HepG2 (cell line): ENCODE measurements around the gene VCAN. TPM values are rescaled to one million over a fixed set of nuclear protein-coding genes. Genes with fewer than 3 reads are reported as not detected.

Experiments used
- ATAC-seq: fragments of 200-7000 bp; cut with Tn5 transposase; 3 replicates; pipeline ENCODE4 v1.9.1; 2020; ENCODE audit warnings: mild to moderate bottlenecking, moderate library complexity
- BruUV-seq: library from RNA; stranded (reverse); fragments of 400-500 nt; replicated peaks from 2 replicates; lab custom pipeline; 2021; lab: Mats Ljungman, UMichigan
- CTCF ChIA-PET: fragments of 300-600 bp; formaldehyde crosslinking; extraction: SDS; loops from one replicate; lab custom pipeline; 2021; ENCODE audit warnings: low total read pairs, inconsistent platforms, low intra/inter-chr PET ratio; lab: Yijun Ruan, JAX
- POLR2A ChIA-PET: fragments of 350-600 bp; sonication (Branson Sonifier 250); formaldehyde crosslinking; loops from one replicate; lab custom pipeline; 2020; ENCODE audit warnings: antibody characterized with exemption, inconsistent platforms; lab: Yijun Ruan, JAX
- DNase-seq: peaks from one replicate; pipeline ENCODE4 v3.0.0-alpha.2; 2015; ENCODE audit warnings: low spot score
- FAIRE-seq: peaks from 3 replicates; lab custom pipeline; 2011; peaks lifted over from hg19 to GRCh38; lab: Jason Lieb, UNC
- H2AFZ ChIP-seq: one replicate; pipeline ENCODE4 v1.6.1; 2011; ENCODE audit warnings: low read length, inconsistent platforms
- H3K27ac ChIP-seq: fragments of 300-600 bp; 3 replicates; pipeline ENCODE4 v1.8.0; 2011; ENCODE audit warnings: mixed run types, mild to moderate bottlenecking, mixed read lengths, low read length, inconsistent platforms; ENCODE audit not compliant: insufficient read depth; ENCODE audit errors: extremely low read length
- H3K27me3 ChIP-seq, 2 experiments: fragments of 200-600 bp in 1 of 2; 2 replicates in 1 of 2; 3 replicates in 1 of 2; pipeline versions ENCODE4 v1.6.0 to v1.8.0; 2011; ENCODE audit warnings: low read length in 2 of 2, mild to moderate bottlenecking in 2 of 2, moderate library complexity in 2 of 2, inconsistent platforms in 1 of 2; ENCODE audit not compliant: insufficient read depth in 2 of 2, control insufficient read depth in 1 of 2
- H3K36me3 ChIP-seq, 2 experiments: fragments of 200-600 bp in 1 of 2; replicated peaks in 1 of 2; 2 replicates in 1 of 2; 3 replicates in 1 of 2; pipeline versions ENCODE4 v1.5.1 to v1.8.0; 2011; ENCODE audit warnings: low read length in 2 of 2, inconsistent platforms in 1 of 2; ENCODE audit not compliant: insufficient read depth in 2 of 2, control insufficient read depth in 1 of 2
- H3K4me1 ChIP-seq: 2 replicates; pipeline ENCODE4 v1.5.1; 2012; ENCODE audit warnings: low read length, inconsistent platforms; ENCODE audit not compliant: insufficient read depth
- H3K4me2 ChIP-seq: 2 replicates; pipeline ENCODE4 v1.6.0; 2011; ENCODE audit warnings: low read depth, low read length, inconsistent platforms
- H3K4me3 ChIP-seq, 3 experiments: fragments of 200-600 bp in 1 of 3; sonication (generic), shearing (Covaris generic) in 1 of 3; replicated peaks in 1 of 3; 2 replicates each; pipeline ENCODE4 v1.5.1; 2011 to 2016; ENCODE audit warnings: low read length in 3 of 3, inconsistent platforms in 2 of 3, low read depth in 2 of 3, mild to moderate bottlenecking in 2 of 3, control low read depth in 1 of 3, mixed read lengths in 1 of 3; ENCODE audit not compliant: insufficient read depth in 1 of 3
- H3K79me2 ChIP-seq: one replicate; pipeline ENCODE4 v1.6.1; 2011; ENCODE audit warnings: low read length, inconsistent platforms; ENCODE audit not compliant: insufficient read depth
- H3K9ac ChIP-seq: 2 replicates; pipeline ENCODE4 v1.6.0; 2011; ENCODE audit warnings: mild to moderate bottlenecking, low read depth, low read length, inconsistent platforms; ENCODE audit not compliant: insufficient read depth
- H3K9me3 ChIP-seq: 2 replicates; pipeline ENCODE4 v1.5.1; 2012; ENCODE audit warnings: mild to moderate bottlenecking, low read length
- H4K20me1 ChIP-seq: 2 replicates; pipeline ENCODE4 v1.6.0; 2011; ENCODE audit warnings: inconsistent platforms, mild to moderate bottlenecking, low read length, moderate library complexity; ENCODE audit not compliant: insufficient read depth
- ADNP ChIP-seq: sonication (generic); formaldehyde crosslinking; IDR thresholded peaks from 2 replicates; pipeline ENCODE4 v1.4.0; 2020; ENCODE audit warnings: missing genetic modification reagents
- FOXA1 ChIP-seq, 2 experiments: fragments of 450-650 bp in 1 of 2; sonication (generic) in 1 of 2; formaldehyde crosslinking in 1 of 2; IDR thresholded peaks; 2 replicates each; pipeline versions ENCODE4 v1.4.0 to v1.6.1; 2016 to 2020; ENCODE audit warnings: missing genetic modification reagents in 1 of 2
- HHEX ChIP-seq: IDR thresholded peaks from 2 replicates; pipeline ENCODE4 v1.6.1; 2016; ENCODE audit warnings: control low read depth
- NR2F1 ChIP-seq, 2 experiments: fragments of 450-650 bp in 1 of 2; formaldehyde crosslinking in 1 of 2; IDR thresholded peaks; 2 replicates each; pipeline versions ENCODE4 v1.5.0 to v1.6.1; 2016 to 2020; ENCODE audit warnings: mild to moderate bottlenecking in 1 of 2, missing compliant biosample characterization in 1 of 2, missing genetic modification reagents in 1 of 2, moderate library complexity in 1 of 2
- RFX1 ChIP-seq: fragments of 450-650 bp; IDR thresholded peaks from 2 replicates; pipeline ENCODE4 v1.6.1; 2017
- RFX5 ChIP-seq: IDR thresholded peaks from 2 replicates; pipeline ENCODE4 v1.6.1; 2011; ENCODE audit warnings: low read depth, low read length, improper control_type of control experiment
- SOX13 ChIP-seq, 3 experiments: fragments of 450-650 bp in 1 of 3; sonication (generic) in 1 of 3; formaldehyde crosslinking in 1 of 3; IDR thresholded peaks in 2 of 3; conservative IDR thresholded peaks in 1 of 3; 2 replicates each; pipeline versions ENCODE4 v1.5.0 to v1.6.1; 2016 to 2020; ENCODE audit warnings: antibody characterized with exemption in 1 of 3, mild to moderate bottlenecking in 1 of 3, missing compliant biosample characterization in 1 of 3, missing genetic modification reagents in 1 of 3, moderate library complexity in 1 of 3
- ZNF550 ChIP-seq: sonication (generic); formaldehyde crosslinking; IDR thresholded peaks from 2 replicates; pipeline ENCODE4 v1.4.0; 2020; ENCODE audit warnings: mild to moderate bottlenecking, missing genetic modification reagents, borderline replicate concordance
- ZNF746 ChIP-seq: sonication (generic); formaldehyde crosslinking; IDR thresholded peaks from 2 replicates; pipeline ENCODE4 v1.8.0; 2022; ENCODE audit warnings: mild to moderate bottlenecking, missing genetic modification reagents
- ZNF768 ChIP-seq: sonication (generic); formaldehyde crosslinking; IDR thresholded peaks from 2 replicates; pipeline ENCODE4 v1.4.0; 2020; ENCODE audit warnings: missing genetic modification reagents
- ZNF781 ChIP-seq: sonication (generic); formaldehyde crosslinking; IDR thresholded peaks from 2 replicates; pipeline ENCODE4 v1.5.1; 2020; ENCODE audit warnings: borderline replicate concordance, mild to moderate bottlenecking, missing genetic modification reagents; ENCODE audit errors: not compliant biosample characterization
- WGBS: methylation state at CpG from one replicate; pipeline ENCODE4 v1.1.6; 2017; ENCODE audit warnings: low lambda C conversion rate; 5-methylcytosine and 5-hydroxymethylcytosine counted together
- in situ Hi-C: cut with HindIII; loops from 2 replicates; pipeline ENCODE4 v1.10.0; 2017; ENCODE audit warnings: low pct_unique_long_range_greater_than_20kb; ENCODE audit not compliant: extremely low pct_ligation_motif_present
- intact Hi-C: fragments of 100-400 bp; cut with micrococcal nuclease; formaldehyde crosslinking; loops from one replicate; pipeline ENCODE4 v1.10.0; 2022; ENCODE audit not compliant: unreplicated experiment
- polyA plus RNA-seq, 8 experiments: library from polyadenylated mRNA; depleted of rRNA in 3 of 8; stranded (reverse) in 7 of 8; unstranded in 1 of 8; fragments of >200 nt; fragmentation: Illumina TruSeq in 4 of 8; extraction: Trizol in 4 of 8; gene quantifications; 2 replicates each; pipeline versions ENCODE4 v1.2.1 to v1.2.3, GENCODE V29; 2011 to 2016; ENCODE audit warnings: low read depth in 4 of 8, missing spikeins in 1 of 8, mixed read lengths in 1 of 8; ENCODE audit not compliant: insufficient read depth in 1 of 8
- total RNA-seq, 5 experiments: library from RNA; depleted of rRNA; stranded (reverse); fragments of >200 nt; fragmentation: Illumina TruSeq; extraction: Trizol; gene quantifications; 2 replicates each; pipeline ENCODE4 v1.2.3, GENCODE V29; 2016; ENCODE audit warnings: low read depth in 1 of 5
- TF ChIP-seq, protein P1 (sequence below): sonication (generic); formaldehyde crosslinking; IDR thresholded peaks from 2 replicates; pipeline ENCODE4 v1.5.1; 2020; ENCODE audit warnings: missing genetic modification reagents, mild to moderate bottlenecking, borderline replicate concordance
- TF ChIP-seq, protein P2 (sequence below): sonication (generic); formaldehyde crosslinking; IDR thresholded peaks from 2 replicates; pipeline ENCODE4 v1.5.0; 2020; ENCODE audit warnings: missing genetic modification reagents
- TF ChIP-seq, protein P3 (sequence below): sonication (generic); formaldehyde crosslinking; IDR thresholded peaks from 2 replicates; pipeline ENCODE4 v1.4.0; 2020; ENCODE audit warnings: missing genetic modification reagents

The VCAN gene
- total and polyA plus RNA-seq, 2 of the 13 experiments (the other 11 are each of a cell fraction or from before 2014, with no cell fraction given) = 1.2 to 3.5 TPM

DNA sequence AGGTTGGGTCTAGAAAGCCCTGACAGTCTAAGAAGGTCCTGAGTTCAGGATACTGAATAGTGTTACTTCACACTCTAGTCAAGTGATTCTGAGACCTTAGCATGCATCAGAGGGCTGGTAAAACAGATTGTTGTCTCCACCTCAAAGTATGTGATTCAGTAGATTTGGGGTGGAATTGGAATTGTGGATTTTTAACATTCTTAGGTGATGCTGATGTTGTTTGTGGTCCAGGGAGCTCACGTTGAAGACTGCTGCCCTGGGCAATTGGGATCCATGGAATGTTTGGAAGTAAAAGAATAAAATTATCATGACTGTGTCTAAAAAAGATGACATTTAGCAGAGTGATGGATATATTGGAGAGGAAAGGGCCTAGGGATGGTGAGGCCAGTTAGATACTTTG lies 75.6 kb downstream of the VCAN start:
- no TSS peak for BruUV-seq
- no peaks in the 10 kb centered on the region for H3K4me1 ChIP-seq
- H3K36me3 ChIP-seq = no peaks in the 10 kb centered on the region
- ATAC-seq = no peak
- no peak overlapping the region for H2AFZ ChIP-seq
- TF ChIP-seq FOXA1 (IDR thresholded peaks at IDR 0.05) = no peak
- TF ChIP-seq FOXA1 (CRISPR knock-in tag; IDR thresholded peaks at IDR 0.05) = no peak
- no peak for TF ChIP-seq ZNF768 (CRISPR knock-in tag)
- TF ChIP-seq, protein P1, sequence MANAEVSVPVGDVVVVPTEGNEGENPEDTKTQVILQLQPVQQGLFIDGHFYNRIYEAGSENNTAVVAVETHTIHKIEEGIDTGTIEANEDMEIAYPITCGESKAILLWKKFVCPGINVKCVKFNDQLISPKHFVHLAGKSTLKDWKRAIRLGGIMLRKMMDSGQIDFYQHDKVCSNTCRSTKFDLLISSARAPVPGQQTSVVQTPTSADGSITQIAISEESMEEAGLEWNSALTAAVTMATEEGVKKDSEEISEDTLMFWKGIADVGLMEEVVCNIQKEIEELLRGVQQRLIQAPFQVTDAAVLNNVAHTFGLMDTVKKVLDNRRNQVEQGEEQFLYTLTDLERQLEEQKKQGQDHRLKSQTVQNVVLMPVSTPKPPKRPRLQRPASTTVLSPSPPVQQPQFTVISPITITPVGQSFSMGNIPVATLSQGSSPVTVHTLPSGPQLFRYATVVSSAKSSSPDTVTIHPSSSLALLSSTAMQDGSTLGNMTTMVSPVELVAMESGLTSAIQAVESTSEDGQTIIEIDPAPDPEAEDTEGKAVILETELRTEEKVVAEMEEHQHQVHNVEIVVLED (CRISPR knock-in tag) = no peak
- TF ChIP-seq ZNF781 (CRISPR knock-in tag) = no peak
- TF ChIP-seq SOX13 (IDR thresholded peaks at IDR 0.05) = no peak
- TF ChIP-seq SOX13 (CRISPR knock-in tag; conservative IDR thresholded peaks at IDR 0.05 in 1 of 2, IDR thresholded peaks at IDR 0.05 in 1 of 2) = no peak
- TF ChIP-seq, protein P2, sequence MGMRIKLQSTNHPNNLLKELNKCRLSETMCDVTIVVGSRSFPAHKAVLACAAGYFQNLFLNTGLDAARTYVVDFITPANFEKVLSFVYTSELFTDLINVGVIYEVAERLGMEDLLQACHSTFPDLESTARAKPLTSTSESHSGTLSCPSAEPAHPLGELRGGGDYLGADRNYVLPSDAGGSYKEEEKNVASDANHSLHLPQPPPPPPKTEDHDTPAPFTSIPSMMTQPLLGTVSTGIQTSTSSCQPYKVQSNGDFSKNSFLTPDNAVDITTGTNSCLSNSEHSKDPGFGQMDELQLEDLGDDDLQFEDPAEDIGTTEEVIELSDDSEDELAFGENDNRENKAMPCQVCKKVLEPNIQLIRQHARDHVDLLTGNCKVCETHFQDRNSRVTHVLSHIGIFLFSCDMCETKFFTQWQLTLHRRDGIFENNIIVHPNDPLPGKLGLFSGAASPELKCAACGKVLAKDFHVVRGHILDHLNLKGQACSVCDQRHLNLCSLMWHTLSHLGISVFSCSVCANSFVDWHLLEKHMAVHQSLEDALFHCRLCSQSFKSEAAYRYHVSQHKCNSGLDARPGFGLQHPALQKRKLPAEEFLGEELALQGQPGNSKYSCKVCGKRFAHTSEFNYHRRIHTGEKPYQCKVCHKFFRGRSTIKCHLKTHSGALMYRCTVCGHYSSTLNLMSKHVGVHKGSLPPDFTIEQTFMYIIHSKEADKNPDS (CRISPR knock-in tag) = no peak
- no peak for TF ChIP-seq HHEX (CRISPR knock-in tag)
- TF ChIP-seq NR2F1 (CRISPR knock-in tag; IDR thresholded peaks at IDR 0.05) = no peak
- no peak for TF ChIP-seq ADNP (CRISPR knock-in tag)
- TF ChIP-seq, protein P3, sequence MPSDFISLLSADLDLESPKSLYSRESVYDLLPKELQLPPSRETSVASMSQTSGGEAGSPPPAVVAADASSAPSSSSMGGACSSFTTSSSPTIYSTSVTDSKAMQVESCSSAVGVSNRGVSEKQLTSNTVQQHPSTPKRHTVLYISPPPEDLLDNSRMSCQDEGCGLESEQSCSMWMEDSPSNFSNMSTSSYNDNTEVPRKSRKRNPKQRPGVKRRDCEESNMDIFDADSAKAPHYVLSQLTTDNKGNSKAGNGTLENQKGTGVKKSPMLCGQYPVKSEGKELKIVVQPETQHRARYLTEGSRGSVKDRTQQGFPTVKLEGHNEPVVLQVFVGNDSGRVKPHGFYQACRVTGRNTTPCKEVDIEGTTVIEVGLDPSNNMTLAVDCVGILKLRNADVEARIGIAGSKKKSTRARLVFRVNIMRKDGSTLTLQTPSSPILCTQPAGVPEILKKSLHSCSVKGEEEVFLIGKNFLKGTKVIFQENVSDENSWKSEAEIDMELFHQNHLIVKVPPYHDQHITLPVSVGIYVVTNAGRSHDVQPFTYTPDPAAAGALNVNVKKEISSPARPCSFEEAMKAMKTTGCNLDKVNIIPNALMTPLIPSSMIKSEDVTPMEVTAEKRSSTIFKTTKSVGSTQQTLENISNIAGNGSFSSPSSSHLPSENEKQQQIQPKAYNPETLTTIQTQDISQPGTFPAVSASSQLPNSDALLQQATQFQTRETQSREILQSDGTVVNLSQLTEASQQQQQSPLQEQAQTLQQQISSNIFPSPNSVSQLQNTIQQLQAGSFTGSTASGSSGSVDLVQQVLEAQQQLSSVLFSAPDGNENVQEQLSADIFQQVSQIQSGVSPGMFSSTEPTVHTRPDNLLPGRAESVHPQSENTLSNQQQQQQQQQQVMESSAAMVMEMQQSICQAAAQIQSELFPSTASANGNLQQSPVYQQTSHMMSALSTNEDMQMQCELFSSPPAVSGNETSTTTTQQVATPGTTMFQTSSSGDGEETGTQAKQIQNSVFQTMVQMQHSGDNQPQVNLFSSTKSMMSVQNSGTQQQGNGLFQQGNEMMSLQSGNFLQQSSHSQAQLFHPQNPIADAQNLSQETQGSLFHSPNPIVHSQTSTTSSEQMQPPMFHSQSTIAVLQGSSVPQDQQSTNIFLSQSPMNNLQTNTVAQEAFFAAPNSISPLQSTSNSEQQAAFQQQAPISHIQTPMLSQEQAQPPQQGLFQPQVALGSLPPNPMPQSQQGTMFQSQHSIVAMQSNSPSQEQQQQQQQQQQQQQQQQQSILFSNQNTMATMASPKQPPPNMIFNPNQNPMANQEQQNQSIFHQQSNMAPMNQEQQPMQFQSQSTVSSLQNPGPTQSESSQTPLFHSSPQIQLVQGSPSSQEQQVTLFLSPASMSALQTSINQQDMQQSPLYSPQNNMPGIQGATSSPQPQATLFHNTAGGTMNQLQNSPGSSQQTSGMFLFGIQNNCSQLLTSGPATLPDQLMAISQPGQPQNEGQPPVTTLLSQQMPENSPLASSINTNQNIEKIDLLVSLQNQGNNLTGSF (CRISPR knock-in tag) = no peak
- no peak for TF ChIP-seq RFX1
- no peak for TF ChIP-seq ZNF550
- no peak for TF ChIP-seq ZNF746
- no peak for TF ChIP-seq RFX5
- TF ChIP-seq, all 625 proteins: peak for 0
- ChIA-PET CTCF (no interaction called here), POLR2A (no interaction called here)
- Histone ChIP-seq H3K4me3 (no peak overlapping the region), H3K4me2 (no peak overlapping the region), H3K9me3 (no peaks in the 10 kb centered on the region), H3K27me3 (no peaks in the 10 kb centered on the region), H3K27ac (no peak overlapping the region), H3K9ac (no peak overlapping the region), H4K20me1 (no peaks in the 10 kb centered on the region), H3K79me2 (no peaks in the 10 kb centered on the region)
- intact Hi-C loops (no loop called here), in situ Hi-C loops (no loop called here)
- no peak for FAIRE-seq
- WGBS = 33% methylated on average over 1 of the region's 1 CpG
- DNase-seq = no peak
